MM.1S (cell line): Measurements from ENCODE around the gene SGCD.

Experiments used
- DNase-seq: peaks from one replicate; pipeline ENCODE4 v3.0.0-alpha.2; 2015
- H2AFZ ChIP-seq: fragments of 300-600 bp; sonication (generic); 2 replicates; pipeline ENCODE4 v1.6.0; 2016; ENCODE audit warnings: antibody characterized with exemption, low read length
- H3F3A ChIP-seq: fragments of 300-600 bp; sonication (generic); 2 replicates; pipeline ENCODE4 v1.6.1; 2016; ENCODE audit warnings: mild to moderate bottlenecking, antibody characterized with exemption, low read length, moderate library complexity, mixed read lengths; ENCODE audit not compliant: insufficient read depth
- H3K27ac ChIP-seq: fragments of 300-600 bp; sonication (generic); 2 replicates; pipeline ENCODE4 v1.5.1; 2016; ENCODE audit warnings: mild to moderate bottlenecking, low read length
- H3K27me3 ChIP-seq: fragments of 300-600 bp; sonication (generic); replicated peaks from 2 replicates; pipeline ENCODE4 v1.6.0; 2016; ENCODE audit warnings: low read length; ENCODE audit not compliant: insufficient read depth
- H3K36me3 ChIP-seq: fragments of 300-600 bp; sonication (generic); replicated peaks from 2 replicates; pipeline ENCODE4 v1.6.1; 2016; ENCODE audit warnings: mild to moderate bottlenecking, low read length, mixed read lengths; ENCODE audit not compliant: insufficient read depth
- H3K4me1 ChIP-seq: fragments of 300-600 bp; sonication (generic); 2 replicates; pipeline ENCODE4 v1.6.1; 2016; ENCODE audit warnings: low read length, mixed read lengths
- H3K4me2 ChIP-seq: fragments of 300-600 bp; sonication (generic); 2 replicates; pipeline ENCODE4 v1.6.0; 2016; ENCODE audit warnings: low read depth, low read length
- H3K4me3 ChIP-seq: fragments of 300-600 bp; sonication (generic); 2 replicates; pipeline ENCODE4 v1.5.1; 2016; ENCODE audit warnings: low read length, mixed read lengths
- H3K79me2 ChIP-seq: fragments of 300-600 bp; sonication (generic); 2 replicates; pipeline ENCODE4 v1.6.1; 2016; ENCODE audit warnings: mixed run types, low read length, mixed read lengths
- H3K9ac ChIP-seq: fragments of 300-600 bp; sonication (generic); 2 replicates; pipeline ENCODE4 v1.6.1; 2016; ENCODE audit warnings: low read length, mixed read lengths
- H3K9me2 ChIP-seq: fragments of 300-600 bp; sonication (generic); replicated peaks from 2 replicates; pipeline ENCODE4 v1.6.1; 2016; ENCODE audit warnings: mild to moderate bottlenecking, low read length, mixed read lengths; ENCODE audit not compliant: insufficient read depth
- H3K9me3 ChIP-seq: fragments of 300-600 bp; sonication (generic); replicated peaks from 2 replicates; pipeline ENCODE4 v1.6.1; 2016; ENCODE audit warnings: mild to moderate bottlenecking, low read length, mixed read lengths; ENCODE audit not compliant: insufficient read depth
- H4K20me1 ChIP-seq: fragments of 300-600 bp; sonication (generic); 2 replicates; pipeline ENCODE4 v1.6.1; 2016; ENCODE audit warnings: mild to moderate bottlenecking, low read length, moderate library complexity, mixed read lengths; ENCODE audit not compliant: insufficient read depth
- CTCF ChIP-seq: fragments of 300-600 bp; sonication (generic); IDR thresholded peaks from 2 replicates; pipeline ENCODE4 v1.5.1; 2016; ENCODE audit warnings: antibody characterized with exemption, low read length, mixed read lengths
- EZH2 ChIP-seq: fragments of 300-600 bp; sonication (generic); optimal IDR thresholded peaks from 2 replicates; pipeline ENCODE3; 2017; ENCODE audit warnings: low read depth, mild to moderate bottlenecking, antibody characterized with exemption, low read length, mixed read lengths
- EZH2phosphoT487 ChIP-seq: fragments of 300-600 bp; sonication (generic); IDR thresholded peaks from 2 replicates; pipeline ENCODE4 v1.6.1; 2018; ENCODE audit warnings: antibody characterized with exemption, low read length

SGCD gene

GRCh38 chr5:156513123-156513815, 186.3 kb downstream of the SGCD start:
- Histone ChIP-seq H3K4me3 (no peak overlapping the region), H3K27ac (no peak overlapping the region), H3K79me2 (no peaks in the 10 kb centered on the region), H3F3A (no peaks in the 10 kb centered on the region), H4K20me1 (no peaks in the 10 kb centered on the region), H2AFZ (no peak overlapping the region), H3K27me3 (no peaks in the 10 kb centered on the region), H3K4me2 (no peak overlapping the region), H3K36me3 (no peaks in the 10 kb centered on the region), H3K9me2 (no peaks in the 10 kb centered on the region), H3K9me3 (no peaks in the 10 kb centered on the region), H3K4me1 (no peaks in the 10 kb centered on the region), H3K9ac (no peak overlapping the region)
- DNase-seq: no peak
- TF ChIP-seq CTCF: no peak
- TF ChIP-seq EZH2: no peak
- no peak for TF ChIP-seq EZH2phosphoT487

- no peaks in the 10 kb centered on the region for H3K9me3 ChIP-seq
- H3K4me1 ChIP-seq: no peaks in the 10 kb centered on the region
- DNase-seq: no peak
- H3K4me3 ChIP-seq: no peak overlapping the region
- H3F3A ChIP-seq: no peaks in the 10 kb centered on the region
- H3K27ac ChIP-seq: no peak overlapping the region
- H2AFZ ChIP-seq: no peak overlapping the region
- H3K79me2 ChIP-seq: no peaks in the 10 kb centered on the region
- no peak overlapping the region for H3K4me2 ChIP-seq
- no peaks in the 10 kb centered on the region for H3K27me3 ChIP-seq
- H3K36me3 ChIP-seq: no peaks in the 10 kb centered on the region
- no peak overlapping the region for H3K9ac ChIP-seq
- TF ChIP-seq EZH2: no peak
- no peak for TF ChIP-seq EZH2phosphoT487
- TF ChIP-seq CTCF: no peak
- no peaks in the 10 kb centered on the region for H4K20me1 ChIP-seq
- H3K9me2 ChIP-seq: no peaks in the 10 kb centered on the region
Measured at GRCh38 chr5:156515121-156515520, 188.2 kb downstream of the SGCD start.

- no peaks in the 10 kb centered on the region for H3K36me3 ChIP-seq
- H3K4me1 ChIP-seq: no peaks in the 10 kb centered on the region
- TF ChIP-seq EZH2phosphoT487 (no peak), CTCF (no peak), EZH2 (no peak)
- H3K9me2 ChIP-seq: no peaks in the 10 kb centered on the region
- no peaks in the 10 kb centered on the region for H4K20me1 ChIP-seq
- H3K27ac ChIP-seq: no peak overlapping the region
- H3K9me3 ChIP-seq: no peaks in the 10 kb centered on the region
- DNase-seq: no peak
- no peaks in the 10 kb centered on the region for H3F3A ChIP-seq
- no peak overlapping the region for H2AFZ ChIP-seq
- no peak overlapping the region for H3K4me3 ChIP-seq
- no peaks in the 10 kb centered on the region for H3K79me2 ChIP-seq
- no peaks in the 10 kb centered on the region for H3K27me3 ChIP-seq
- H3K4me2 ChIP-seq: no peak overlapping the region
- H3K9ac ChIP-seq: no peak overlapping the region
Measured at GRCh38 chr5:156515803-156516360, 188.9 kb downstream of the SGCD start.
